Right kidney (tissue), 1 donor: ENCODE data around the gene SEPTIN7.

Experiments used
- DNase-seq: peaks from one replicate; pipeline ENCODE4 v3.0.0-alpha.2; 2016

SEPTIN7 gene

GRCh38 chr7:35828817-35829216 lies 28.0 kb downstream of the SEPTIN7 start:
- DNase-seq: no peak

GRCh38 chr7:35831208-35831607 lies 30.4 kb downstream of the SEPTIN7 start:
- no peak for DNase-seq

DNA sequence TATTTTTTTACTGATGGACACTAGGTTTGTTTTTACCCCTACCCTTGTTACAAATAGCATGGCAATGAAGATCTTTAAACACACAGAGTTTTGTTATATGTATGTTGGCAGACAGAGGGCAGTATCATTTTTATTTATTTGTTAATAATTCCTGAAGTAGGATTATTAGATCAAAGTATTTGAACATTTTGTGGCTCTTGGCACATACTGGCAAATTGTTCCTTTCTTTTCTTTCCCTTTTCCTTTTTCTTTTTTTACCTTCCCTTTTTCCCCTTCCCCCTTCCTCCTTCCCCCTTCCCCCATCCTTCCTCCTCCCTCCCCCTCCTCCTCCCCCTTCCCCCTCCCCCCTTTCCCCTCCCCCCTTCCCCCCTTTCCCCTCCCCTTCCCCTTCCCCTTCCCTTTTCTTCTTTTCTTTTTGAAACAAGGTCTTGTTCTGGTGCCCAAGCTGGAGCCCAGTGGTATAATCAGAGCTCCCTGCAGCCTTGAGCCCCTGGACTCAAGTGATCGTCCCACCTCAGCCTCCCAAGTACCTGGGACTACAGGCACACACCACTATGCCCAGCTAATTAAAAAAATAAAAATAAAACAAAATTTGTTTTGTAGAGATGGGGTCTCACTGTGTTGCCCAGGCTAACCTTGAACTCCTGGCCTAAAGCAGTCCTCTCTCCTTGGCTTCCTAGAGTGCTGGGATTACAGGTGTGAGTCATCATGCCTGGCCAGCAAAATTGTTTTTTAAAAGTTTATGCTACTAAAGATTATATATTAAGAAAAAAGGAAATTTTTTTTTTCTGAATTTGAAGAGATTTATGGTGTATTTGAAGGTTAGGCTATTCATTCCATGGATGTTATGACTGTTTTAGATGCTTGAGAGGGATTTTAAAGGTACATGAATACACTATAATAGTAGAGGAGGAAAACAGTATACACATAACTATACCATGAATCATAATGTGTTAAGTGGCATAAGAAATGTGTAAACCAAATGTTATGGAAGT lies 39.3 kb downstream of the SEPTIN7 start:
- DNase-seq: no peak

DNA sequence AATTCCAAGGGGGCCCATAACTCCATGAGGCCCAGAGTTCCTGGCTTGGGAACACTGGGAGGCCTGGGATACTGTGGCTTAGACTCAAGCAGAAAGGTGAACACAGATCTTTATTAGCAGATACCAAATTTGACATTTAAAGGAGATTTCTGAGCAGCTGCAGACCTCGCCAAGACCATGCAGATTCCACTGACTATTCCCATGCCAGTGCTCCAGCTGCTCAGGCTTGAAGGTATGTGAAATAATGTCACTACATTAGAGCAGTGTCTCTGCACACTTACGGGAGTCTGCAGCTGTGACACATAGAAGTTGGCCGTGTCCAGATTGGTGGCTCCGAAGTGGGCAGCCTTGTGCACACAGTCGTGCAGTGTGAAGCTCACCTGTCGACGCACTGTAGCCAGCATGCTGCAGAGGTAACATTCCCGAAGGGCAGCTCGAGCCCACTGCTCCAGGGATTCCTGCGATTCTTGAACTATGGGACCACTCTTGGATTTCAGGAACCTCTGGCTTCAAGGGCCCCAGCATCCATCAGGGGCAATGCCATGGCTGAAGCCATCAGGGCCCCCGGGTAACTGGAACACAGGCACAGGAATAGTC lies 46.1 kb downstream of the SEPTIN7 start:
- DNase-seq: no peak

DNA sequence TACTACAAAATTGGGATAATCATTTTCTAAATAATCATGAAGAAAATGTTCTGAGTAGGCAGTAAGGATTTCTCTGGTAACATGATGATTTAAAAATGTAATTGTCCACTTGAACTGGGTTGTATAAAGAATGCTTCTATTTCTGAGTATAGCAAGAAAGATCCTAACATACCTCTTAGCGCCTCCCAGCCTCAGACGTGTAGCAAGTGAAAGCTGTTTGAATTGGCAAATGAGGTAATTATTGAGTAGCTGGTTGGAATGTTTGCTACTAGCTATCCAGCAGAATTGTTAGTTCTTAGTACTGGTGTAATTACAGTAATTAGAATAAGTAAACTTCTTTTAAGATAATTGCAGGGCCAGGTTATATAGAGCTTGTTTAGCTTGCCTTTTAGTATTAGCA lies 47.9 kb downstream of the SEPTIN7 start:
- DNase-seq: no peak

DNA sequence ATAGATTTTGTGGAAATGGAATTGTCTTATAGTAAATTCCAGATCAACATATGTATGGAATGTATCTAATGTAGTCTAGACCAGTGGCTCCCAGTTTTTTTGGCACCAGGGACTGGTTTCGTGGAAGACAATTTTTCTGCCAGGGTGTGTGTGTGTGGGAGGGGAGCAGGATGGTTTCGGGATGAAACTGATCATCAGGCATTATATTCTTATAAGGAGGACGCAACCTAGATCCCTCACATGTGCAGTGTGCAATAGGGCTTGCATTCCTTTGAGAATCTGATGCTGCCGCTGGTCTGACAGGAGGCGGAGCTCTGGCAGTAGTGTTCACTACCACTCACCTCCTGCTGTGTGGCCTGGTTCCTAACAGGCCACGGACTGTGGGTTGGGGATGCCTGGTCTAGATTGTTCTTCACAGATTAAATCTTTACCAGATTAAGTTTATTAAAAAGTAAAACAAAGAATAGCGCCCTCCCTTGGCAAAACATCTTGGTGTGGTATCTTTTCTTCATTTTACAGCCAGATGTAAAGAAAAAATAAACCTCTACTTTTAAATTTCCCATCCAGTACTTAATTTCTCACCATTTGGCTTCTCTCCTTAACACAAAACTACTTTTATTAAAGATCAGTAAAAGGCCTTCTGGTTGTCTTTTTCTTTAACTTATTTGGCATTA lies 48.4 kb downstream of the SEPTIN7 start:
- DNase-seq: no peak

DNA sequence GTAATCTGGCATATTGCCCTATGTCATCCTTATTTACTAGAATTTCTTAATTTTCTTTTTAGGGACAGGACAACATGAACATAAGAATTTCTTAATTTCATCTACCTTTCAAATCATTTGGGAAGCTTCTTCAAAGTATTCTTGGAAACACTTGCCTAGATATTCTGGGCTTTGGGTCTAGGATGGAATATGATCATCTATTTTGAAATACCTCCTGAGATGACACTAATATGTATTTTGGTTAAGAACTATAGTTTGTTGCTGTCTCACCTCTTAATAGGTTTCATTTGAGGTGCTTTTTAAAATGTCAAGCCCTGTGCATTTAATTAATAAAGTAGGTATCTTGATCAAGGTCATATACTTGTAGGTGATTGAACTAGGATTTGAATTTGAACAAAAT lies 49.1 kb downstream of the SEPTIN7 start:
- DNase-seq: no peak
